Stimulated activated CD4-positive, alpha-beta T cell treated with anti-CD3 and anti-CD28 coated beads, Interleukin-1b, Interleukin-23, amount 100 ng/mL, for 1 hour (primary cell): Measurements from ENCODE around the gene FGGY.
"Not testable (repeated sequence)": the region's sequence is repeated elsewhere in the genome, so short reads cannot be mapped to it uniquely, and the experiment has no call there.

ENCODE experiments used
- DNase-seq, 2 donors: peaks; one replicate each; pipeline ENCODE4 v3.0.0-alpha.2; 2020; ENCODE audit warnings: low read depth in 2 of 2

FGGY gene

GRCh38 chr1:59289570-59289969 is 7.3 kb upstream of the FGGY start:
- DNase-seq, result no peak

- DNase-seq, result no peak
Measured at GRCh38 chr1:59290193-59290949, 6.5 kb upstream of the FGGY start.

GRCh38 chr1:59291561-59291960 is 5.3 kb upstream of the FGGY start:
- no peak for DNase-seq

- no peak for DNase-seq
Measured at GRCh38 chr1:59292562-59292961, 4.3 kb upstream of the FGGY start.

- no peak for DNase-seq
Measured at GRCh38 chr1:59293206-59293605, 3.7 kb upstream of the FGGY start.

- DNase-seq, result no peak
Measured at GRCh38 chr1:59293849-59294248, 3.0 kb upstream of the FGGY start.

- no peak for DNase-seq
Measured at GRCh38 chr1:59294423-59294822, 2.5 kb upstream of the FGGY start.

GRCh38 chr1:59295618-59296017 is 1.3 kb upstream of the FGGY start:
- no peak for DNase-seq

- no peak for DNase-seq
Measured at GRCh38 chr1:59298026-59298583, 1.2 kb downstream of the FGGY start.

- DNase-seq, result no peak
Measured at GRCh38 chr1:59298710-59299346, 1.9 kb downstream of the FGGY start.

GRCh38 chr1:59299670-59300069 is 2.8 kb downstream of the FGGY start:
- not testable (repeated sequence) for DNase-seq

GRCh38 chr1:59302297-59302696 is 5.4 kb downstream of the FGGY start:
- DNase-seq, result no peak

GRCh38 chr1:59302871-59303270 is 6.0 kb downstream of the FGGY start:
- no peak for DNase-seq

GRCh38 chr1:59305188-59305587 is 8.3 kb downstream of the FGGY start:
- no peak for DNase-seq

- no peak for DNase-seq
Measured at GRCh38 chr1:59307591-59307990, 10.7 kb downstream of the FGGY start.

- DNase-seq, result no peak
Measured at GRCh38 chr1:59308839-59309238, 11.9 kb downstream of the FGGY start.

GRCh38 chr1:59309392-59309791 is 12.5 kb downstream of the FGGY start:
- DNase-seq, result no peak

GRCh38 chr1:59309795-59310548 is 13.1 kb downstream of the FGGY start:
- DNase-seq, result no peak

- DNase-seq, result no peak
Measured at GRCh38 chr1:59310549-59311250, 13.8 kb downstream of the FGGY start.

GRCh38 chr1:59314776-59315528 is 18.1 kb downstream of the FGGY start:
- DNase-seq, result no peak
